HepG2 (cell line): ENCODE results near the gene GPT2. TPM values are rescaled to one million over a fixed set of nuclear protein-coding genes. Genes with fewer than 3 reads are reported as not detected.
A peak's percentile ranks its signal among the peaks of the same experiment; 100 is the strongest.

ENCODE experiments used
- ARNT2 ChIP-seq: sonication (generic); formaldehyde crosslinking; IDR thresholded peaks from 2 replicates; pipeline ENCODE4 v1.8.0; 2022; ENCODE audit warnings: mild to moderate bottlenecking, low read depth, missing genetic modification reagents, moderate library complexity
- ASH2L ChIP-seq: fragments of 300-600, 200-600 bp; sonication (generic); IDR thresholded peaks from 2 replicates; pipeline ENCODE4 v1.7.0; 2017; ENCODE audit warnings: low read depth, mild to moderate bottlenecking, moderate library complexity, mixed read lengths, low read length; ENCODE audit not compliant: insufficient read length
- ATRX ChIP-seq: sonication (generic); formaldehyde crosslinking; IDR thresholded peaks from 2 replicates; pipeline ENCODE4 v1.4.0; 2020; ENCODE audit warnings: missing genetic modification reagents, borderline replicate concordance
- BRD4 ChIP-seq: sonication (generic); formaldehyde crosslinking; IDR thresholded peaks from 2 replicates; pipeline ENCODE4 v1.4.0; 2020; ENCODE audit warnings: missing genetic modification reagents
- CHD4 ChIP-seq: fragments of 200-600 bp; sonication (generic); IDR thresholded peaks from 2 replicates; pipeline ENCODE4 v1.7.0; 2017; ENCODE audit warnings: mild to moderate bottlenecking, low read length, borderline replicate concordance
- FOXA1 ChIP-seq, 2 experiments: fragments of 450-650 bp in 1 of 2; sonication (generic) in 1 of 2; formaldehyde crosslinking in 1 of 2; IDR thresholded peaks; 2 replicates each; pipeline versions ENCODE4 v1.4.0 to v1.6.1; 2016 to 2020; ENCODE audit warnings: missing genetic modification reagents in 1 of 2
- GABPA ChIP-seq, 2 experiments: IDR thresholded peaks; 2 replicates each; pipeline ENCODE4 v1.6.1; 2011 to 2016; ENCODE audit warnings: low read depth in 2 of 2, low read length in 1 of 2, missing biosample characterization in 1 of 2, missing genetic modification characterization in 1 of 2
- HNF4G ChIP-seq, 2 experiments: sonication (generic) in 1 of 2; formaldehyde crosslinking in 1 of 2; IDR thresholded peaks; 2 replicates each; pipeline versions ENCODE4 v1.4.0 to v1.6.1; 2011 to 2020; ENCODE audit warnings: borderline replicate concordance in 2 of 2, low read depth in 2 of 2, mild to moderate bottlenecking in 2 of 2, low read length in 1 of 2, missing genetic modification reagents in 1 of 2, moderate library complexity in 1 of 2
- MAZ ChIP-seq, 2 experiments: sonication (generic) in 1 of 2; formaldehyde crosslinking in 1 of 2; IDR thresholded peaks; 2 replicates each; pipeline versions ENCODE4 v1.5.0 to v1.6.1; 2012 to 2020; ENCODE audit warnings: low read depth in 2 of 2, mild to moderate bottlenecking in 2 of 2, borderline replicate concordance in 1 of 2, improper control_type of control experiment in 1 of 2, low read length in 1 of 2, missing genetic modification reagents in 1 of 2, moderate library complexity in 1 of 2
- NFE2L2 ChIP-seq: fragments of 150-350 bp; IDR thresholded peaks from 2 replicates; pipeline ENCODE4 v1.6.1; 2014; ENCODE audit warnings: low read length
- RAD51 ChIP-seq: fragments of 450-650 bp; IDR thresholded peaks from 2 replicates; pipeline ENCODE4 v1.6.1; 2016; ENCODE audit warnings: borderline replicate concordance
- RFX5 ChIP-seq: IDR thresholded peaks from 2 replicates; pipeline ENCODE4 v1.6.1; 2011; ENCODE audit warnings: low read depth, low read length, improper control_type of control experiment
- SP2 ChIP-seq: sonication (generic); formaldehyde crosslinking; IDR thresholded peaks from 2 replicates; pipeline ENCODE4 v1.5.1; 2020; ENCODE audit warnings: mild to moderate bottlenecking, missing genetic modification reagents
- STAT5B ChIP-seq: sonication (generic); formaldehyde crosslinking; IDR thresholded peaks from 2 replicates; pipeline ENCODE4 v1.4.0; 2020; ENCODE audit warnings: missing genetic modification reagents
- TFDP2 ChIP-seq: sonication (generic); formaldehyde crosslinking; IDR thresholded peaks from 2 replicates; pipeline ENCODE4 v1.4.0; 2020; ENCODE audit warnings: missing genetic modification reagents
- XRCC5 ChIP-seq: fragments of 200-400 bp; formaldehyde crosslinking; optimal IDR thresholded peaks from 2 replicates; pipeline ENCODE3; 2017; ENCODE audit warnings: mild to moderate bottlenecking, low read length
- ZFY ChIP-seq: sonication (generic); formaldehyde crosslinking; IDR thresholded peaks from 2 replicates; pipeline ENCODE4 v1.4.0; 2020; ENCODE audit warnings: missing genetic modification reagents
- ZNF232 ChIP-seq: sonication (generic); formaldehyde crosslinking; IDR thresholded peaks from 2 replicates; pipeline ENCODE4 v1.4.0; 2020; ENCODE audit warnings: missing genetic modification reagents, borderline replicate concordance
- ZNF350 ChIP-seq: sonication (generic); formaldehyde crosslinking; IDR thresholded peaks from 2 replicates; pipeline ENCODE4 v1.4.0; 2020; ENCODE audit warnings: mild to moderate bottlenecking, low read depth, missing genetic modification reagents, borderline replicate concordance
- ZNF589 ChIP-seq: sonication (generic); formaldehyde crosslinking; conservative IDR thresholded peaks from 2 replicates; pipeline ENCODE4 v1.8.0; 2022; ENCODE audit warnings: mild to moderate bottlenecking, moderate library complexity, missing genetic modification reagents
- ZNF782 ChIP-seq: sonication (generic); formaldehyde crosslinking; IDR thresholded peaks from 2 replicates; pipeline ENCODE4 v1.4.0; 2020; ENCODE audit warnings: missing genetic modification reagents, mild to moderate bottlenecking, borderline replicate concordance
- polyA plus RNA-seq, 8 experiments: library from polyadenylated mRNA; depleted of rRNA in 3 of 8; stranded (reverse) in 7 of 8; unstranded in 1 of 8; fragments of >200 nt; fragmentation: Illumina TruSeq in 4 of 8; extraction: Trizol in 4 of 8; gene quantifications; 2 replicates each; pipeline versions ENCODE4 v1.2.1 to v1.2.3, GENCODE V29; 2011 to 2016; ENCODE audit warnings: low read depth in 4 of 8, missing spikeins in 1 of 8, mixed read lengths in 1 of 8; ENCODE audit not compliant: insufficient read depth in 1 of 8
- total RNA-seq, 5 experiments: library from RNA; depleted of rRNA; stranded (reverse); fragments of >200 nt; fragmentation: Illumina TruSeq; extraction: Trizol; gene quantifications; 2 replicates each; pipeline ENCODE4 v1.2.3, GENCODE V29; 2016; ENCODE audit warnings: low read depth in 1 of 5
- TF ChIP-seq, protein P1 (sequence below): sonication (generic); formaldehyde crosslinking; conservative IDR thresholded peaks from 2 replicates; pipeline ENCODE4 v1.8.0; 2022; ENCODE audit warnings: low read depth, missing genetic modification reagents
- TF ChIP-seq, protein P2 (sequence below): sonication (generic); formaldehyde crosslinking; IDR thresholded peaks from 2 replicates; pipeline ENCODE4 v1.5.1; 2020; ENCODE audit warnings: mild to moderate bottlenecking, missing genetic modification reagents

Gene GPT2
- total and polyA plus RNA-seq, 2 of the 13 experiments (the other 11 are each of a cell fraction or from before 2014, with no cell fraction given): 138 to 267 TPM

- TF ChIP-seq, protein P1, sequence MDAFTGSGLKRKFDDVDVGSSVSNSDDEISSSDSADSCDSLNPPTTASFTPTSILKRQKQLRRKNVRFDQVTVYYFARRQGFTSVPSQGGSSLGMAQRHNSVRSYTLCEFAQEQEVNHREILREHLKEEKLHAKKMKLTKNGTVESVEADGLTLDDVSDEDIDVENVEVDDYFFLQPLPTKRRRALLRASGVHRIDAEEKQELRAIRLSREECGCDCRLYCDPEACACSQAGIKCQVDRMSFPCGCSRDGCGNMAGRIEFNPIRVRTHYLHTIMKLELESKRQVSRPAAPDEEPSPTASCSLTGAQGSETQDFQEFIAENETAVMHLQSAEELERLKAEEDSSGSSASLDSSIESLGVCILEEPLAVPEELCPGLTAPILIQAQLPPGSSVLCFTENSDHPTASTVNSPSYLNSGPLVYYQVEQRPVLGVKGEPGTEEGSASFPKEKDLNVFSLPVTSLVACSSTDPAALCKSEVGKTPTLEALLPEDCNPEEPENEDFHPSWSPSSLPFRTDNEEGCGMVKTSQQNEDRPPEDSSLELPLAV (CRISPR knock-in tag): no peak
- TF ChIP-seq ARNT2 (CRISPR knock-in tag) (no peak), ZNF232 (no peak), MAZ (IDR thresholded peaks at IDR 0.05; ENCODE audit: borderline replicate concordance, low read depth, low read length) (no peak), MAZ (CRISPR knock-in tag; IDR thresholded peaks at IDR 0.05; ENCODE audit: low read depth) (no peak), TFDP2 (no peak), NFE2L2 (peak; percentile 99), RFX5 (no peak), STAT5B (CRISPR knock-in tag) (no peak), CHD4 (no peak), BRD4 (no peak), XRCC5 (no peak), ZNF782 (CRISPR knock-in tag) (no peak), RAD51 (no peak), ZNF350 (CRISPR knock-in tag) (no peak), FOXA1 (IDR thresholded peaks at IDR 0.05) (no peak), FOXA1 (CRISPR knock-in tag; IDR thresholded peaks at IDR 0.05) (no peak), ATRX (no peak), ASH2L (no peak), SP2 (no peak), ZNF589 (CRISPR knock-in tag) (no peak), ZFY (CRISPR knock-in tag) (no peak), HNF4G (IDR thresholded peaks at IDR 0.05; ENCODE audit: borderline replicate concordance, low read depth, low read length) (no peak), HNF4G (CRISPR knock-in tag; IDR thresholded peaks at IDR 0.05; ENCODE audit: borderline replicate concordance, low read depth) (no peak), GABPA (IDR thresholded peaks at IDR 0.05; ENCODE audit: low read depth, low read length) (no peak), GABPA (CRISPR knock-in tag; IDR thresholded peaks at IDR 0.05; ENCODE audit: low read depth) (0 out of 2 replicates have a peak, but pooled peaks have one; percentile 8)
- TF ChIP-seq, protein P2, sequence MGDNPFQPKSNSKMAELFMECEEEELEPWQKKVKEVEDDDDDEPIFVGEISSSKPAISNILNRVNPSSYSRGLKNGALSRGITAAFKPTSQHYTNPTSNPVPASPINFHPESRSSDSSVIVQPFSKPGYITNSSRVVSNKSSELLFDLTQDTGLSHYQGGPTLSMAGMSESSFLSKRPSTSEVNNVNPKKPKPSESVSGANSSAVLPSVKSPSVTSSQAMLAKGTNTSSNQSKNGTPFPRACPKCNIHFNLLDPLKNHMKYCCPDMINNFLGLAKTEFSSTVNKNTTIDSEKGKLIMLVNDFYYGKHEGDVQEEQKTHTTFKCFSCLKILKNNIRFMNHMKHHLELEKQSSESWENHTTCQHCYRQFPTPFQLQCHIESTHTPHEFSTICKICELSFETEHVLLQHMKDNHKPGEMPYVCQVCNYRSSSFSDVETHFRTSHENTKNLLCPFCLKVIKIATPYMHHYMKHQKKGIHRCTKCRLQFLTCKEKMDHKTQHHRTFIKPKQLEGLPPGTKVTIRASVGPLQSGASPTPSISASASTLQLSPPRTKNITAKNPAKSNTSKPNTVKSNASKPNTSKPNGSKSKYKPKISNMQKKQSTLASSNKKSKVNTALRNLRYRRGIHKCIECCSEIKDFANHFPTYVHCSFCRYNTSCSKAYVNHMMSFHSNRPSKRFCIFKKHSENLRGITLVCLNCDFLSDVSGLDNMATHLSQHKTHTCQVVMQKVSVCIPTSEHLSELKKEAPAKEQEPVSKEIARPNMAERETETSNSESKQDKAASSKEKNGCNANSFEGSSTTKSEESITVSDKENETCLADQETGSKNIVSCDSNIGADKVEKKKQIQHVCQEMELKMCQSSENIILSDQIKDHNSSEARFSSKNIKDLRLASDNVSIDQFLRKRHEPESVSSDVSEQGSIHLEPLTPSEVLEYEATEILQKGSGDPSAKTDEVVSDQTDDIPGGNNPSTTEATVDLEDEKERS: no peak
These were observed 92.4 kb downstream of the GPT2 start (continued) for GRCh38 chr16:46976550-46976949.
